WTC11 (cell line): ENCODE results near the gene TEAD1. TPM values are rescaled to one million over a fixed set of nuclear protein-coding genes. Genes with fewer than 3 reads are reported as not detected.

ENCODE experiments used
- ATAC-seq: fragments of 200-7000 bp; cut with Tn5 transposase; 2 replicates; pipeline ENCODE4 v1.10.0; 2021; ENCODE audit warnings: mild to moderate bottlenecking, moderate library complexity
- CTCF ChIA-PET: fragments of 300-600 bp; sonication (Branson Sonifier 250); formaldehyde crosslinking; loops from one replicate; lab custom pipeline; 2021; ENCODE audit warnings: antibody characterized with exemption; lab: Charles Lee
- POLR2A ChIA-PET: fragments of 350-600 bp; sonication (Branson Sonifier 250); formaldehyde crosslinking; loops from one replicate; lab custom pipeline; 2021; ENCODE audit warnings: antibody characterized with exemption; lab: Charles Lee
- DNase-seq: peaks from one replicate; pipeline ENCODE4 v3.0.0; 2021; ENCODE audit warnings: low spot score
- H3K27ac Mint-ChIP-seq: 2 replicates; pipeline ENCODE4 v1.8.0; 2021; ENCODE audit warnings: mixed read lengths
- H3K27me3 Mint-ChIP-seq: 2 replicates; pipeline ENCODE4 v1.8.0; 2021; ENCODE audit warnings: low read depth, mild to moderate bottlenecking, moderate library complexity, mixed read lengths
- H3K36me3 Mint-ChIP-seq: 2 replicates; pipeline ENCODE4 v1.8.0; 2021; ENCODE audit warnings: mixed read lengths
- H3K4me1 Mint-ChIP-seq: 2 replicates; pipeline ENCODE4 v1.8.0; 2022; ENCODE audit warnings: mixed read lengths
- H3K4me3 Mint-ChIP-seq: 2 replicates; pipeline ENCODE4 v1.8.0; 2021; ENCODE audit warnings: mild to moderate bottlenecking, moderate library complexity, mixed read lengths
- H3K9me3 Mint-ChIP-seq: 2 replicates; pipeline ENCODE4 v1.8.0; 2021; ENCODE audit warnings: mixed read lengths
- FOXK1 ChIP-seq: sonication (generic); formaldehyde crosslinking; IDR thresholded peaks from 2 replicates; pipeline ENCODE4 v1.8.0; 2022; ENCODE audit warnings: mild to moderate bottlenecking, moderate library complexity, missing genetic modification reagents
- GRHL2 ChIP-seq: fragments of 250-450 bp; sonication (Bioruptor Pico); IDR thresholded peaks from 2 replicates; pipeline ENCODE4 v1.8.0; 2022; ENCODE audit warnings: mild to moderate bottlenecking, moderate library complexity; ENCODE audit not compliant: insufficient replicate concordance, severe bottlenecking
- HMGA2 ChIP-seq: fragments of 250-450 bp; sonication (Bioruptor Pico); IDR thresholded peaks from 2 replicates; pipeline ENCODE4 v1.4.0; 2021; ENCODE audit warnings: mild to moderate bottlenecking, moderate library complexity
- NFATC4 ChIP-seq: fragments of 250-450 bp; sonication (Bioruptor Pico); IDR thresholded peaks from 2 replicates; pipeline ENCODE4 v1.9.0; 2021; ENCODE audit warnings: mild to moderate bottlenecking
- NFE2L1 ChIP-seq: sonication (generic); formaldehyde crosslinking; IDR thresholded peaks from 2 replicates; pipeline ENCODE4 v1.8.1; 2023; ENCODE audit warnings: missing genetic modification reagents
- RORB ChIP-seq: fragments of 250-450 bp; sonication (Bioruptor Pico); IDR thresholded peaks from 2 replicates; pipeline ENCODE4 v1.9.0; 2021; ENCODE audit warnings: mild to moderate bottlenecking
- TEAD1 ChIP-seq: sonication (generic); formaldehyde crosslinking; IDR thresholded peaks from 2 replicates; pipeline ENCODE4 v1.8.0; 2022; ENCODE audit warnings: mild to moderate bottlenecking, missing genetic modification reagents
- TEAD4 ChIP-seq: sonication (generic); formaldehyde crosslinking; IDR thresholded peaks from 2 replicates; pipeline ENCODE4 v1.8.0; 2022; ENCODE audit warnings: mild to moderate bottlenecking, missing genetic modification reagents
- ZNF121 ChIP-seq: sonication (generic); formaldehyde crosslinking; IDR thresholded peaks from 2 replicates; pipeline ENCODE4 v1.8.0; 2023; ENCODE audit warnings: missing genetic modification reagents
- ZNF232 ChIP-seq: sonication (generic); formaldehyde crosslinking; IDR thresholded peaks from 2 replicates; pipeline ENCODE4 v1.8.0; 2022; ENCODE audit warnings: mild to moderate bottlenecking, missing genetic modification reagents
- ZNF263 ChIP-seq: sonication (generic); formaldehyde crosslinking; IDR thresholded peaks from 2 replicates; pipeline ENCODE4 v1.8.1; 2022; ENCODE audit warnings: low read depth, mild to moderate bottlenecking, moderate library complexity, missing genetic modification reagents
- ZNF423 ChIP-seq: fragments of 250-450 bp; sonication (Bioruptor Pico); IDR thresholded peaks from 2 replicates; pipeline ENCODE4 v2.1.2; 2022; ENCODE audit warnings: mild to moderate bottlenecking, moderate library complexity
- total RNA-seq: library from RNA; stranded (reverse); gene quantifications from 3 replicates; pipeline ENCODE4 v1.2.3, GENCODE V29; 2021
- TF ChIP-seq, protein P1 (sequence below): sonication (generic); formaldehyde crosslinking; IDR thresholded peaks from 2 replicates; pipeline ENCODE4 v1.8.0; 2022; ENCODE audit warnings: mild to moderate bottlenecking, missing genetic modification reagents
- TF ChIP-seq, protein P2 (sequence below): fragments of 250-450 bp; sonication (Bioruptor Pico); IDR thresholded peaks from 2 replicates; pipeline ENCODE4 v1.9.0; 2021; ENCODE audit warnings: mild to moderate bottlenecking
- TF ChIP-seq, protein P3 (sequence below): sonication (generic); formaldehyde crosslinking; IDR thresholded peaks from 2 replicates; pipeline ENCODE4 v1.8.0; 2022; ENCODE audit warnings: mild to moderate bottlenecking, missing genetic modification reagents
- TF ChIP-seq, protein P4 (sequence below): sonication (generic); formaldehyde crosslinking; IDR thresholded peaks from 2 replicates; pipeline ENCODE4 v1.8.1; 2023; ENCODE audit warnings: mild to moderate bottlenecking, missing genetic modification reagents
- TF ChIP-seq, protein P5 (sequence below): sonication (generic); formaldehyde crosslinking; IDR thresholded peaks from 2 replicates; pipeline ENCODE4 v1.8.0; 2022; ENCODE audit warnings: missing genetic modification reagents
- TF ChIP-seq, protein P6 (sequence below): fragments of 250-450 bp; sonication (Bioruptor Pico); IDR thresholded peaks from 2 replicates; pipeline ENCODE4 v1.9.0; 2021; ENCODE audit warnings: moderate library complexity, mild to moderate bottlenecking, inconsistent platforms, borderline replicate concordance
- TF ChIP-seq, protein P7 (sequence below): sonication (generic); formaldehyde crosslinking; IDR thresholded peaks from 2 replicates; pipeline ENCODE4 v1.8.0; 2022; ENCODE audit warnings: mild to moderate bottlenecking, missing genetic modification reagents
- TF ChIP-seq, protein P8 (sequence below): sonication (generic); formaldehyde crosslinking; IDR thresholded peaks from 2 replicates; pipeline ENCODE4 v1.8.1; 2023; ENCODE audit warnings: mild to moderate bottlenecking, missing genetic modification reagents, moderate library complexity

The TEAD1 gene
- total RNA-seq, 1 experiment from 2014 or later, result 79.9 TPM

DNA sequence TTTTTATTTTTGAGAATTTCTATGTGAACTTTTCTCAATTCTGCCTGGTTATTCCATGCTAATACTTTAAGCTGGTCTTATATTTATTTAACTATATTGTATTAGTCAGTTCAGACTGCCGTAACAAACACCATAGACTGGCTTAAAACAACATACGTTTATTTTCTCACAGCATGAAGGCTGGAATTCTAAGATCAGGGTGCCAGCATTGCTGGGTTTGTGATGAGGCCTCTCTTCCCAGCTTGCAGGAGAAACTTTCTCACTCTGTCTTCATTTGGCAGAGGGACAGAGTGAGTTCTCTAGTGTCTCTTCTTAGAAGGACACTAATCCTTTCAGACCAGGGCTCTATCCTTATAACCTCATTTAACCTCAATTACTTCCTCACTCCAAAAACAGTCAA is 16.2 kb upstream of the TEAD1 start:
- ChIA-PET POLR2A (no interaction called here), CTCF (interaction anchor here (1.1 kb wide), 1 partner anchor 13 kb away, joined by 7 read pairs; no protein-coding TSS in a partner anchor)
- Mint-ChIP-seq H3K36me3 (peaks cover 15% of the 10 kb centered on the region), H3K27ac (no peak overlapping the region), H3K4me3 (no peak overlapping the region), H3K4me1 (no peaks in the 10 kb centered on the region)
- no peak for ATAC-seq
- TF ChIP-seq, protein P1, sequence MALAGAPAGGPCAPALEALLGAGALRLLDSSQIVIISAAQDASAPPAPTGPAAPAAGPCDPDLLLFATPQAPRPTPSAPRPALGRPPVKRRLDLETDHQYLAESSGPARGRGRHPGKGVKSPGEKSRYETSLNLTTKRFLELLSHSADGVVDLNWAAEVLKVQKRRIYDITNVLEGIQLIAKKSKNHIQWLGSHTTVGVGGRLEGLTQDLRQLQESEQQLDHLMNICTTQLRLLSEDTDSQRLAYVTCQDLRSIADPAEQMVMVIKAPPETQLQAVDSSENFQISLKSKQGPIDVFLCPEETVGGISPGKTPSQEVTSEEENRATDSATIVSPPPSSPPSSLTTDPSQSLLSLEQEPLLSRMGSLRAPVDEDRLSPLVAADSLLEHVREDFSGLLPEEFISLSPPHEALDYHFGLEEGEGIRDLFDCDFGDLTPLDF (CRISPR knock-in tag), result no peak
- TF ChIP-seq GRHL2 (no peak), TEAD1 (CRISPR knock-in tag) (no peak), RORB (CRISPR knock-in tag) (no peak), NFATC4 (CRISPR knock-in tag) (no peak), NFE2L1 (no peak), ZNF121 (CRISPR knock-in tag) (no peak), FOXK1 (CRISPR knock-in tag) (no peak), HMGA2 (CRISPR knock-in tag) (no peak), TEAD4 (CRISPR knock-in tag) (no peak), ZNF232 (CRISPR knock-in tag) (no peak), ZNF423 (CRISPR knock-in tag) (no peak), ZNF263 (CRISPR knock-in tag) (no peak)
- TF ChIP-seq, protein P2, sequence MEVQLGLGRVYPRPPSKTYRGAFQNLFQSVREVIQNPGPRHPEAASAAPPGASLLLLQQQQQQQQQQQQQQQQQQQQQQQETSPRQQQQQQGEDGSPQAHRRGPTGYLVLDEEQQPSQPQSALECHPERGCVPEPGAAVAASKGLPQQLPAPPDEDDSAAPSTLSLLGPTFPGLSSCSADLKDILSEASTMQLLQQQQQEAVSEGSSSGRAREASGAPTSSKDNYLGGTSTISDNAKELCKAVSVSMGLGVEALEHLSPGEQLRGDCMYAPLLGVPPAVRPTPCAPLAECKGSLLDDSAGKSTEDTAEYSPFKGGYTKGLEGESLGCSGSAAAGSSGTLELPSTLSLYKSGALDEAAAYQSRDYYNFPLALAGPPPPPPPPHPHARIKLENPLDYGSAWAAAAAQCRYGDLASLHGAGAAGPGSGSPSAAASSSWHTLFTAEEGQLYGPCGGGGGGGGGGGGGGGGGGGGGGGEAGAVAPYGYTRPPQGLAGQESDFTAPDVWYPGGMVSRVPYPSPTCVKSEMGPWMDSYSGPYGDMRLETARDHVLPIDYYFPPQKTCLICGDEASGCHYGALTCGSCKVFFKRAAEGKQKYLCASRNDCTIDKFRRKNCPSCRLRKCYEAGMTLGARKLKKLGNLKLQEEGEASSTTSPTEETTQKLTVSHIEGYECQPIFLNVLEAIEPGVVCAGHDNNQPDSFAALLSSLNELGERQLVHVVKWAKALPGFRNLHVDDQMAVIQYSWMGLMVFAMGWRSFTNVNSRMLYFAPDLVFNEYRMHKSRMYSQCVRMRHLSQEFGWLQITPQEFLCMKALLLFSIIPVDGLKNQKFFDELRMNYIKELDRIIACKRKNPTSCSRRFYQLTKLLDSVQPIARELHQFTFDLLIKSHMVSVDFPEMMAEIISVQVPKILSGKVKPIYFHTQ (CRISPR knock-in tag), result no peak
- TF ChIP-seq, protein P3, sequence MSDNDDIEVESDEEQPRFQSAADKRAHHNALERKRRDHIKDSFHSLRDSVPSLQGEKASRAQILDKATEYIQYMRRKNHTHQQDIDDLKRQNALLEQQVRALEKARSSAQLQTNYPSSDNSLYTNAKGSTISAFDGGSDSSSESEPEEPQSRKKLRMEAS (CRISPR knock-in tag), result no peak
- TF ChIP-seq, protein P4, sequence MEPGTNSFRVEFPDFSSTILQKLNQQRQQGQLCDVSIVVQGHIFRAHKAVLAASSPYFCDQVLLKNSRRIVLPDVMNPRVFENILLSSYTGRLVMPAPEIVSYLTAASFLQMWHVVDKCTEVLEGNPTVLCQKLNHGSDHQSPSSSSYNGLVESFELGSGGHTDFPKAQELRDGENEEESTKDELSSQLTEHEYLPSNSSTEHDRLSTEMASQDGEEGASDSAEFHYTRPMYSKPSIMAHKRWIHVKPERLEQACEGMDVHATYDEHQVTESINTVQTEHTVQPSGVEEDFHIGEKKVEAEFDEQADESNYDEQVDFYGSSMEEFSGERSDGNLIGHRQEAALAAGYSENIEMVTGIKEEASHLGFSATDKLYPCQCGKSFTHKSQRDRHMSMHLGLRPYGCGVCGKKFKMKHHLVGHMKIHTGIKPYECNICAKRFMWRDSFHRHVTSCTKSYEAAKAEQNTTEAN (CRISPR knock-in tag), result no peak
- TF ChIP-seq, protein P5, sequence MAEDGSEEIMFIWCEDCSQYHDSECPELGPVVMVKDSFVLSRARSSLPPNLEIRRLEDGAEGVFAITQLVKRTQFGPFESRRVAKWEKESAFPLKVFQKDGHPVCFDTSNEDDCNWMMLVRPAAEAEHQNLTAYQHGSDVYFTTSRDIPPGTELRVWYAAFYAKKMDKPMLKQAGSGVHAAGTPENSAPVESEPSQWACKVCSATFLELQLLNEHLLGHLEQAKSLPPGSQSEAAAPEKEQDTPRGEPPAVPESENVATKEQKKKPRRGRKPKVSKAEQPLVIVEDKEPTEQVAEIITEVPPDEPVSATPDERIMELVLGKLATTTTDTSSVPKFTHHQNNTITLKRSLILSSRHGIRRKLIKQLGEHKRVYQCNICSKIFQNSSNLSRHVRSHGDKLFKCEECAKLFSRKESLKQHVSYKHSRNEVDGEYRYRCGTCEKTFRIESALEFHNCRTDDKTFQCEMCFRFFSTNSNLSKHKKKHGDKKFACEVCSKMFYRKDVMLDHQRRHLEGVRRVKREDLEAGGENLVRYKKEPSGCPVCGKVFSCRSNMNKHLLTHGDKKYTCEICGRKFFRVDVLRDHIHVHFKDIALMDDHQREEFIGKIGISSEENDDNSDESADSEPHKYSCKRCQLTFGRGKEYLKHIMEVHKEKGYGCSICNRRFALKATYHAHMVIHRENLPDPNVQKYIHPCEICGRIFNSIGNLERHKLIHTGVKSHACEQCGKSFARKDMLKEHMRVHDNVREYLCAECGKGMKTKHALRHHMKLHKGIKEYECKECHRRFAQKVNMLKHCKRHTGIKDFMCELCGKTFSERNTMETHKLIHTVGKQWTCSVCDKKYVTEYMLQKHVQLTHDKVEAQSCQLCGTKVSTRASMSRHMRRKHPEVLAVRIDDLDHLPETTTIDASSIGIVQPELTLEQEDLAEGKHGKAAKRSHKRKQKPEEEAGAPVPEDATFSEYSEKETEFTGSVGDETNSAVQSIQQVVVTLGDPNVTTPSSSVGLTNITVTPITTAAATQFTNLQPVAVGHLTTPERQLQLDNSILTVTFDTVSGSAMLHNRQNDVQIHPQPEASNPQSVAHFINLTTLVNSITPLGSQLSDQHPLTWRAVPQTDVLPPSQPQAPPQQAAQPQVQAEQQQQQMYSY (CRISPR knock-in tag), result no peak
- TF ChIP-seq, protein P6, sequence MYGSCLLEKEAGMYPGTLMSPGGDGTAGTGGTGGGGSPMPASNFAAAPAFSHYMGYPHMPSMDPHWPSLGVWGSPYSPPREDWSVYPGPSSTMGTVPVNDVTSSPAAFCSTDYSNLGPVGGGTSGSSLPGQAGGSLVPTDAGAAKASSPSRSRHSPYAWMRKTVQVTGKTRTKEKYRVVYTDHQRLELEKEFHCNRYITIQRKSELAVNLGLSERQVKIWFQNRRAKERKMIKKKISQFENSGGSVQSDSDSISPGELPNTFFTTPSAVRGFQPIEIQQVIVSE (CRISPR knock-in tag), result no peak
- TF ChIP-seq, protein P7, sequence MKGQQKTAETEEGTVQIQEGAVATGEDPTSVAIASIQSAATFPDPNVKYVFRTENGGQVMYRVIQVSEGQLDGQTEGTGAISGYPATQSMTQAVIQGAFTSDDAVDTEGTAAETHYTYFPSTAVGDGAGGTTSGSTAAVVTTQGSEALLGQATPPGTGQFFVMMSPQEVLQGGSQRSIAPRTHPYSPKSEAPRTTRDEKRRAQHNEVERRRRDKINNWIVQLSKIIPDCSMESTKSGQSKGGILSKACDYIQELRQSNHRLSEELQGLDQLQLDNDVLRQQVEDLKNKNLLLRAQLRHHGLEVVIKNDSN, result no peak
- TF ChIP-seq, protein P8, sequence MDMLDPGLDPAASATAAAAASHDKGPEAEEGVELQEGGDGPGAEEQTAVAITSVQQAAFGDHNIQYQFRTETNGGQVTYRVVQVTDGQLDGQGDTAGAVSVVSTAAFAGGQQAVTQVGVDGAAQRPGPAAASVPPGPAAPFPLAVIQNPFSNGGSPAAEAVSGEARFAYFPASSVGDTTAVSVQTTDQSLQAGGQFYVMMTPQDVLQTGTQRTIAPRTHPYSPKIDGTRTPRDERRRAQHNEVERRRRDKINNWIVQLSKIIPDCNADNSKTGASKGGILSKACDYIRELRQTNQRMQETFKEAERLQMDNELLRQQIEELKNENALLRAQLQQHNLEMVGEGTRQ (CRISPR knock-in tag), result no peak
- TF ChIP-seq, all 79 proteins: peak for 0
- H3K27me3 Mint-ChIP-seq, result no peaks in the 10 kb centered on the region
- peaks cover 27% of the 10 kb centered on the region for H3K9me3 Mint-ChIP-seq
- no peak for DNase-seq
